Activated CD4-positive, alpha-beta memory T cell treated with anti-CD3 and anti-CD28 coated beads for 36 hours (primary cell): ENCODE measurements around the gene CLMN. TPM values are rescaled to one million over a fixed set of nuclear protein-coding genes. Genes with fewer than 3 reads are reported as not detected.

ENCODE experiments used
- CTCF ChIA-PET: fragments of 350-600 bp; sonication (Branson Sonifier 250); formaldehyde crosslinking; loops from one replicate; lab custom pipeline; 2021; ENCODE audit warnings: antibody characterized with exemption, inconsistent platforms; lab: Charles Lee
- POLR2A ChIA-PET: fragments of 350-600 bp; sonication (Branson Sonifier 250); formaldehyde crosslinking; loops from one replicate; lab custom pipeline; 2021; ENCODE audit warnings: antibody characterized with exemption; lab: Charles Lee
- DNase-seq: peaks from one replicate; pipeline ENCODE4 v3.0.0-alpha.2; 2020
- H3K27ac Mint-ChIP-seq: one replicate; pipeline ENCODE4 v1.8.0; 2021; ENCODE audit warnings: mixed read lengths
- H3K27me3 Mint-ChIP-seq: one replicate; pipeline ENCODE4 v1.8.0; 2021; ENCODE audit warnings: mixed read lengths
- H3K36me3 Mint-ChIP-seq: one replicate; pipeline ENCODE4 v1.8.0; 2021; ENCODE audit warnings: mixed read lengths
- H3K4me1 Mint-ChIP-seq: one replicate; pipeline ENCODE4 v1.8.0; 2021; ENCODE audit warnings: low read depth, mixed read lengths
- H3K4me3 Mint-ChIP-seq: one replicate; pipeline ENCODE4 v1.8.0; 2021; ENCODE audit warnings: mild to moderate bottlenecking, mixed read lengths
- H3K9me3 Mint-ChIP-seq: one replicate; pipeline ENCODE4 v1.8.0; 2021; ENCODE audit warnings: mixed read lengths
- intact Hi-C: fragments of 100-400 bp; cut with micrococcal nuclease; formaldehyde crosslinking; loops from one replicate; pipeline ENCODE4 v1.15.1; 2023
- total RNA-seq, 2 experiments: library from RNA; stranded (reverse); gene quantifications; one replicate each; pipeline ENCODE4 v1.2.3, GENCODE V29; 2021

Gene CLMN
- total RNA-seq, 2 experiments from 2014 or later, result 0.92 to 0.97 TPM

DNA sequence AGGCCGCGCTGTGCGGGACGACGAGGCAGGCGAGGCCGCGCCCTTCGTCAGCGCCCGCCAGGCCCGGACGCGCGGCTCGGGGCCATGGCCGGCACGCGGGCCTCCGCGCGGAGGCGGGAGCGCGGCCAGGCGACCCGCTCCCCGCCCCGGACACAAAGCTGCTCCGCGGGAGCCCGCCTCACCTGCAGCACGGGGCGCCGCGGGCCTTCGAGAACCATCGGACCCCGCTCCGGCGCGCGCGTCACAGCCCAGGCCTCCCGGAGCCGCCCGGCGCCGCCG lies 162.7 kb downstream of the CLMN start:
- DNase-seq, result no peak
- Mint-ChIP-seq H3K27me3 (no peaks in the 10 kb centered on the region), H3K4me3 (peak overlapping the region; percentile 96), H3K4me1 (peaks cover 41% of the 10 kb centered on the region), H3K36me3 (peaks cover 6% of the 10 kb centered on the region), H3K9me3 (no peaks in the 10 kb centered on the region), H3K27ac (peak overlapping the region; percentile 97)
- POLR2A ChIA-PET, result no interaction called here
- intact Hi-C loops, result loop anchor here (1.0 to 5.0 kb wide), 4 partner anchors 14 to 377 kb away; partner anchors contain the start of genes CLMN and SYNE3
- CTCF ChIA-PET, result no interaction called here

DNA sequence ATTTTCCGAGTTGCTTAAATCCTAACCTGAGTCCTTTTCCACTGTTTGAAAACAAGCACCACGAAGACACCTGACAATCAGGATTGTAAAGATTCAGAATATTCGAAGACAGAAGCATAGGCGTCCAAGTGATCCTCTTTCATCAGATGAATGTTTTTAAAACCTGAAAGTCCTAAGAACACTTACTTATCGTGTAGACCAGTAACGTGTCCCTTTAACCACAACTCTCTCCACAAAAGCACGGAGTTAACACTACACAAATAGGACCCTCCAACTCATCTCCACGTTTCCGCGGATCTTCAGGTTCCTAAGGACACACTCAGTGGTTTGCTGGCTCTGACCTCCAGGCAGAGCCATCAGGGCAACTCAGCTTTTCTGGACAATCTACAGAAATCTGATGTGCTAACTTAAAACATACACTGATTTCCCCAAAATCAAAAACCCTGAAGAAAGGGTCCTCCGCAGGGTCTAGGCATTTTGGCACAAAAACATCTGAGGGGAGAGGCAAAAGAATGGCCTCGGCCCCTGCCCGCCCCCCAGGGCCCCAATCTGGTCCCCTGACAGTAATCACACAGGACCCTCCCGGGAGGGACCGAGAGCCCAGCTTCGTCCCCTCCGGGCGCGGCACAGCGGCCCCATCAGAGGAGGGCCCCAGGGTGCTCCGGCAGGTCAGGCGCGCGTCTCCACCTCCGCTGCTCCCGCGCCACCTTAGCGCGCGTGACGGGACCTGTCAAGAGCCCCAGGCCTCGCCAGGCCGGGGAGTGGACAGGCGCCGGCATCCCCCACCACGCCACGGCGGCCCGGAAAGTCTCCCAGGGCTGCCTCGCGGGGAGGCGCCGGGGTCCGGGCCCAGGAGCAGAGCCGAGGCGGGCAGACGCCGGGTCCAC lies 163.3 kb downstream of the CLMN start:
- Mint-ChIP-seq H3K4me3 (peak overlapping the region; percentile 82), H3K36me3 (peaks cover 6% of the 10 kb centered on the region), H3K27ac (peak overlapping the region; percentile 77), H3K27me3 (no peaks in the 10 kb centered on the region), H3K9me3 (no peaks in the 10 kb centered on the region), H3K4me1 (peaks cover 47% of the 10 kb centered on the region)
- ChIA-PET POLR2A (no interaction called here), CTCF (no interaction called here)
- peak; percentile 50 for DNase-seq
- intact Hi-C loops, result loop anchor here (1.0 to 5.0 kb wide), 4 partner anchors 14 to 378 kb away; partner anchors contain the start of genes CLMN and SYNE3

DNA sequence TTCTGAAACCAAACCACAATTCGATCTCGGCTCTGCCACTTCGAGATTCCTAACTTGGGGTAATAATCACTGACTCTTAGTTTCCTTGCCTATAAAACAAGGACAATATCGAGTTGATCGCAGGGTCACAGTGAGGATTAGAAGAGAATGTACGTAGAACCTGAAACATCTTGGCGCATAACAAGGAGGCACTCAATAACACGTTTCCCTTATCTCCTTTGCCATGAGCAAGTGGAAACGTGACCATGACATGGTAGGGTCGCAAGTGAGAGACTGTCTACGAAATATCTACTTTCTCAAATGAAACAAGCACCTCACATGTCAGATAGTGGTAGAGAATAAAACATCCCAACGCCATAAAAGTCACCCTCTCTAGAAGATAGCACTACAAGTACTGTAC lies 164.7 kb downstream of the CLMN start:
- intact Hi-C loops, result loop anchor here (2.0 to 5.0 kb wide), 3 partner anchors 106 to 362 kb away; partner anchors contain the start of genes CLMN and SYNE3
- peaks cover 57% of the 10 kb centered on the region for H3K4me1 Mint-ChIP-seq
- ChIA-PET CTCF (no interaction called here), POLR2A (no interaction called here)
- no peaks in the 10 kb centered on the region for H3K27me3 Mint-ChIP-seq
- H3K4me3 Mint-ChIP-seq, result peak overlapping the region; percentile 82
- DNase-seq, result no peak
- no peaks in the 10 kb centered on the region for H3K9me3 Mint-ChIP-seq
- H3K36me3 Mint-ChIP-seq, result peaks cover 6% of the 10 kb centered on the region
- H3K27ac Mint-ChIP-seq, result no peak overlapping the region

DNA sequence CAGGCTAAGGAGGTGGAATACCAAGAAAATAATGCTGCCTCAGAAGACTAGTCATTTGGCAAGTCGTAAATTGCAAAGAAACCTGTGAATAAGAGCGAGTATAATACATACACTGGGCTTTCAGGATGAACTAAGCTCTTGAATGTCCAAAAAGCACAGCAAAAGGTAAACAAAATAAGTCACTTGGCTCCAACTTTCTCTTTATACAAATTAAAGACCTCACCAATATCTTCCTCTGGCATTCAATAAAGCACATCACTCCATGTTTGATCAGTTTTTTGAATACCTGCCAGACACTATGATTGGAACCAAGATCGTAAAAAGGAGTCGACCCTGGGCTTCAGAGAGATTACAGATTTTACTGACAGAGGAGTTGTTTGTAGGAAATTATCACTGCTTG lies 165.8 kb downstream of the CLMN start:
- Mint-ChIP-seq H3K27ac (no peak overlapping the region), H3K4me3 (no peak overlapping the region), H3K36me3 (peaks cover 6% of the 10 kb centered on the region), H3K4me1 (peaks cover 66% of the 10 kb centered on the region), H3K27me3 (no peaks in the 10 kb centered on the region), H3K9me3 (no peaks in the 10 kb centered on the region)
- DNase-seq, result no peak
- ChIA-PET POLR2A (no interaction called here), CTCF (interaction anchor here (0.9 kb wide), 1 partner anchor 10 kb away, joined by 3 read pairs; no protein-coding TSS in a partner anchor)
- intact Hi-C loops, result loop anchor here (2.0 kb wide), 1 partner anchor 107 kb away; no protein-coding TSS in a partner anchor

DNA sequence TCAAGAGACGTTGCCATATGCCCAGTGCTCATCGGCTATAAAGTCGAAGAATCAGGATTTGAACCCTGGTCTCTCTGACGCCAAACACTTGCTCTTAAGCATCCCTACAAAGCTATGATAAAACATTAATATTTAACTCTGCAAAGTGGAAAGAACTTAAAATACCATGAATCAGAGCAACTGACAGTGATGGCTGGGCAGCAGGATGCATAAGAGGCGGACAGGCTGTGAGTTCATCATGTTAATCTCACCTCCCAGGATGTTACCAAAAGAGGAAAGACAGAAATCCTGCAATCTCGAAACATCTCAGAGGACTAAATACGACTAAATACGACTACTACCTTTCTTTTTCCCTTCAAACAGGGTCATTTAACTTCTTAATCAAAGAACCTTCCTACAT lies 168.1 kb downstream of the CLMN start:
- H3K9me3 Mint-ChIP-seq, result peaks cover 2% of the 10 kb centered on the region
- H3K27ac Mint-ChIP-seq, result no peak overlapping the region
- POLR2A ChIA-PET, result no interaction called here
- no peak for DNase-seq
- H3K4me1 Mint-ChIP-seq, result peaks cover 72% of the 10 kb centered on the region
- CTCF ChIA-PET, result no interaction called here
- H3K27me3 Mint-ChIP-seq, result no peaks in the 10 kb centered on the region
- peaks cover 11% of the 10 kb centered on the region for H3K36me3 Mint-ChIP-seq
- H3K4me3 Mint-ChIP-seq, result no peak overlapping the region
- intact Hi-C loops, result no loop called here

DNA sequence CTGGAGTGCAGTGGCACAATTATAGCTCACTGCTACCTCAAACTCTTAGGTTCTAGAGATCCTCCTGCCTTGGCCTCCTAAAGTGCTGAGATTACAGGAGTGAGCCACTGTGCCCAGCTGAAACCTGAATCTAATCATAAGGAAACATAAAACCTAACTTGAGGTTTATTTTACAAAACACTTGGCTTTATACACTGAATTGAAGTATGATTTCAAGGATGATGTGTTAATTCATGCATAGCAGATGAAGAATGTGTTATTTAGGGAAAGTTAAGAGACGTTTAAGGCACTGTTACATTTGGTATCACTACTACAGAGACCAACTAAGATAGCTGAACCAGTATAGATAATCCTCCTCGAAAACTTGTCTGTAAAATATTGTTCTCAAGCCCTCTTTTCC lies 168.8 kb downstream of the CLMN start:
- H3K4me1 Mint-ChIP-seq, result peaks cover 73% of the 10 kb centered on the region
- no peak for DNase-seq
- CTCF ChIA-PET, result no interaction called here
- POLR2A ChIA-PET, result no interaction called here
- no peaks in the 10 kb centered on the region for H3K27me3 Mint-ChIP-seq
- intact Hi-C loops, result no loop called here
- no peak overlapping the region for H3K27ac Mint-ChIP-seq
- H3K4me3 Mint-ChIP-seq, result no peak overlapping the region
- H3K9me3 Mint-ChIP-seq, result peaks cover 7% of the 10 kb centered on the region
- H3K36me3 Mint-ChIP-seq, result peaks cover 10% of the 10 kb centered on the region

DNA sequence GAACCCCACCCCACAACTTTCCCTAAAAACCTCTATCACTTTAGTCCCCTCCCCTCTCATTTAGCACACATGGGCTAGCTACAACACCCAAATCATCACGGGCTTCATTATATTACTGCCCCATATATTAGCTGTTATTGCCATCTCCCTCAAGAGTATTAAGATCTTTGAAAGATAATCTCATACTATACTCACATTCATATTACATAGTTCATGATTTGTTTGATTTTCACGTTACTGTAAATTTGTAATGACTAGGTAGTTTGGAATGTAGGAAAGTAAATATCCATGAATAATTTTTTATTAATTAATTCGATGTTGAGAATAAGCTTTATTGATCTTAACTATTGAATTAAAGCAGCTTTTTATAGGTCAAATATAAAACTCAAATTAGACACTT lies 170.3 kb downstream of the CLMN start:
- peaks cover 17% of the 10 kb centered on the region for H3K9me3 Mint-ChIP-seq
- no peaks in the 10 kb centered on the region for H3K27me3 Mint-ChIP-seq
- intact Hi-C loops, result no loop called here
- no peak overlapping the region for H3K27ac Mint-ChIP-seq
- H3K4me1 Mint-ChIP-seq, result peaks cover 69% of the 10 kb centered on the region
- H3K4me3 Mint-ChIP-seq, result no peak overlapping the region
- peaks cover 20% of the 10 kb centered on the region for H3K36me3 Mint-ChIP-seq
- DNase-seq, result no peak
- ChIA-PET CTCF (no interaction called here), POLR2A (no interaction called here)

- no peak for DNase-seq
- H3K9me3 Mint-ChIP-seq, result peaks cover 17% of the 10 kb centered on the region
- peaks cover 18% of the 10 kb centered on the region for H3K36me3 Mint-ChIP-seq
- no peak overlapping the region for H3K27ac Mint-ChIP-seq
- H3K4me3 Mint-ChIP-seq, result no peak overlapping the region
- POLR2A ChIA-PET, result no interaction called here
- CTCF ChIA-PET, result no interaction called here
- peaks cover 69% of the 10 kb centered on the region for H3K4me1 Mint-ChIP-seq
- no peaks in the 10 kb centered on the region for H3K27me3 Mint-ChIP-seq
- intact Hi-C loops, result no loop called here
Observed at GRCh38 chr14:95147597-95147996, 172.1 kb downstream of the CLMN start.

- ChIA-PET CTCF (no interaction called here), POLR2A (no interaction called here)
- no peak overlapping the region for H3K27ac Mint-ChIP-seq
- H3K36me3 Mint-ChIP-seq, result peaks cover 18% of the 10 kb centered on the region
- H3K4me3 Mint-ChIP-seq, result no peak overlapping the region
- H3K9me3 Mint-ChIP-seq, result peaks cover 17% of the 10 kb centered on the region
- no peak for DNase-seq
- H3K4me1 Mint-ChIP-seq, result peaks cover 69% of the 10 kb centered on the region
- intact Hi-C loops, result no loop called here
- no peaks in the 10 kb centered on the region for H3K27me3 Mint-ChIP-seq
Observed at GRCh38 chr14:95146079-95146771, 173.5 kb downstream of the CLMN start.

DNA sequence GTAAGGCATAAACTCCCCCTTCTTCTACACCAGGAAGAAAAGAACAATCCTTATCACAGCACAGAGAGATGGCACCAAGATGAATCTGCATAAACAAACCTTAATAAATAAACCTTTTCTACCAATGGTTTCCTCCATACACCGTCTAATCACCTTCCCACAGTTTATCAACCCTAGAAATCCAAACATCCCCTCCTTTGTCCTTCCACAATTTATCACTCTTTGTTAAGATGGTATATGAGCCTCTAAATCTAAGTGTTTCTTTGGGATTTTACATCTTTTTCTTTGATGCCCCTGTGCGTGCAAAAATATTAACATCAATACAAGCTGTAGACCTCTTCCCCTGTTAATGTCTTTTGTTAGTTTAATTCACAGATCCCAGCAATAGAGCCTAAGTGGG lies 174.9 kb downstream of the CLMN start:
- H3K27ac Mint-ChIP-seq, result no peak overlapping the region
- peaks cover 17% of the 10 kb centered on the region for H3K9me3 Mint-ChIP-seq
- H3K36me3 Mint-ChIP-seq, result peaks cover 19% of the 10 kb centered on the region
- peaks cover 66% of the 10 kb centered on the region for H3K4me1 Mint-ChIP-seq
- intact Hi-C loops, result loop anchor here (5.0 kb wide), 1 partner anchor 117 kb away; no protein-coding TSS in a partner anchor
- CTCF ChIA-PET, result no interaction called here
- H3K27me3 Mint-ChIP-seq, result no peaks in the 10 kb centered on the region
- POLR2A ChIA-PET, result no interaction called here
- no peak for DNase-seq
- no peak overlapping the region for H3K4me3 Mint-ChIP-seq

DNA sequence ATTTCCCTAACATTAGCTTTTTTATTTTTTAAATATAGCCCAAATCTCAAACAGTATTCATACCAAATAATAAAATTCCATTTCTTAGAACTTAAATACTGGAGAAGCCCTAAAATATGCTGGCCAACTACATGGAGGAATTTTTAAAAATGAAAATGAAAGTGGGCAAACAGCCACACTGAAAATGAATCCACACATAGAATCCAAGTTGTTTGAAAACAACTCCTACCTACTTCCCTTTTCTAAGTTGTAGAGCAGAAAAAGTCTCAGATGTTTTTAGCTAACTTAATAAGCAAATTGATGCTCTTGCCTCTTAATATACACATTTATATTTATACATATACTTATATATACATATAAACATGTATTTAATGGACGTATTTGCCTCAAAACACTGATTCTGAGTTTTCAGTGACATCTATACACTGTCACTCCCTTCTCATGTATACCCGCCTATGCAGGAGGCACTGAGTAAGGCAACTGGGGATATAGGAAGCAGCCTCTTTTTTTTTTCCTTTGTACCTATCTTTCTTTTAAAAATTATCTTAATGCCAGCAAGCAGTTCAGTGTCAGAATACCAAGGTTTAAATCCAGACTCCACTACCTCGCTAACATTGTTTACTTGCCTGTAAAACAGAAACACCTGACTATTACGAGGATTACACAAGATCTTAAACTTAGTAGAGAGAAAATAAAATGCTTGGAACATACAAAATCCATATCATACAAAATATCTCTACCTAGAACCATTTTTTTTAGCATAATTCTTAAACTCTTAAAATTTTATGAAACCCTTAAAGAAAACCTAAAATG lies 175.7 kb downstream of the CLMN start:
- peaks cover 19% of the 10 kb centered on the region for H3K36me3 Mint-ChIP-seq
- intact Hi-C loops, result loop anchor here (2.0 to 5.0 kb wide), 2 partner anchors 13 to 118 kb away; partner anchors contain the start of gene DICER1
- H3K9me3 Mint-ChIP-seq, result peaks cover 17% of the 10 kb centered on the region
- DNase-seq, result no peak
- H3K4me3 Mint-ChIP-seq, result no peak overlapping the region
- H3K4me1 Mint-ChIP-seq, result peaks cover 68% of the 10 kb centered on the region
- CTCF ChIA-PET, result interaction anchor here (1.2 kb wide), 1 partner anchor 10 kb away, joined by 3 read pairs; no protein-coding TSS in a partner anchor
- POLR2A ChIA-PET, result no interaction called here
- no peaks in the 10 kb centered on the region for H3K27me3 Mint-ChIP-seq
- no peak overlapping the region for H3K27ac Mint-ChIP-seq

- ChIA-PET POLR2A (no interaction called here), CTCF (no interaction called here)
- DNase-seq, result no peak
- Mint-ChIP-seq H3K27ac (no peak overlapping the region), H3K36me3 (peaks cover 14% of the 10 kb centered on the region), H3K27me3 (no peaks in the 10 kb centered on the region), H3K4me1 (peaks cover 70% of the 10 kb centered on the region), H3K4me3 (no peak overlapping the region), H3K9me3 (peaks cover 17% of the 10 kb centered on the region)
- intact Hi-C loops, result loop anchor here (2.0 to 5.0 kb wide), 2 partner anchors 15 to 120 kb away; partner anchors contain the start of gene DICER1
Observed at GRCh38 chr14:95142208-95142607, 177.5 kb downstream of the CLMN start.
